GM12892 (cell line): Measurements from ENCODE around the gene IL6R.

Experiments used
- POLR2A ChIP-seq: IDR thresholded peaks from 2 replicates; pipeline ENCODE4 v1.6.1; 2011; ENCODE audit warnings: low read depth, low read length, control low read depth
- POLR2AphosphoS5 ChIP-seq: IDR thresholded peaks from 2 replicates; pipeline ENCODE4 v1.6.1; 2011; ENCODE audit warnings: low read depth, low read length, control low read depth

DNA sequence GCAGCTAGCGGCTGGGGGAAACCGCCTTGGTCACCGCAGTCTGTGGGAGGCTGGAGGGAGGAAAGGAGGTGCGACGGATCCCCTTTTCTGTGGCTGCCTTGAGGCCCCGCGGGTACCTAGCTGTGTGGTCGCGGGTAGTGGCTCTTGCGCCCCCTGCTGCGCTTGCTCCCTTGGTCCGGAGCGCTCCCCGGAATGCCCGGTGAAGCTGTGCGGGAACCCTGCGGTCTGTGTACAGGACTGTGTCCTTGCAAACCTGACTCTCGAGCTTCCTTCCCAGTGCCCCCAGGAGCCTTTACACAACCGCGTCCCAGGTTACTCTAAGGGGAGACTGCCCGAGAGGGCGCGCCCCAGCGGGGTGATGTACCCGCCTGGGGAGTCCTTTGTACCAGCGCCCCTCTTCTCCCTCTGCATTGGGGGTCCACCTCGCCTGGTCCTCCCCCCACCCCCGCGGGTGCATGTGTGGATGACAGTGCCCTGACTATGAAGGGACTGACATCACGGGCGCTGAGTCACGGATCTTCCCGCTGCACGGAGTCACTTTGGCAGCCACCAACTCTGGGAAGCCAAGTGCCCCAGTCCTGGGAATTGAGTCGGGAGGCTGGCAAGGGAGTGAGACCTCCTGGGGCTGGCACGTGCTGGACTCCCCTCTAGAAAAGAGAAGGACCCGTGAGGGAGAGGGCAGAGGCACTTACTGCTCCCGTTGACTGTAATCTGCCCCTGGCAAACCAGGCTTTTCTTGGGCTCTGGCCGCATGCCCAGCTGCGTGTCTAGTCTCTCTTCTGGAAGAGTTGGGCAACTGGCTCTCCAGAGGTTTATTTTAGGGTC is 816 bp downstream of the IL6R start:
- TF ChIP-seq POLR2AphosphoS5 = no peak
- peak; percentile 11; the same call in 1 of the 2 replicates for TF ChIP-seq POLR2A
